Putamen (tissue), 1 donor: Measurements from ENCODE around the gene PHACTR1.

Experiments used
- DNase-seq: peaks from one replicate; pipeline ENCODE4 v3.0.0-alpha.2; 2016; ENCODE audit warnings: low spot score

The PHACTR1 gene

GRCh38 chr6:13267142-13267651 is 550.6 kb downstream of the PHACTR1 start:
- no peak for DNase-seq

- no peak for DNase-seq
Measured at GRCh38 chr6:13268913-13269518, 552.4 kb downstream of the PHACTR1 start.

- no peak for DNase-seq
Measured at GRCh38 chr6:13272131-13273046, 555.8 kb downstream of the PHACTR1 start.

GRCh38 chr6:13273202-13273930 is 556.8 kb downstream of the PHACTR1 start:
- peak; percentile 56 for DNase-seq

GRCh38 chr6:13273931-13274706 is 557.6 kb downstream of the PHACTR1 start:
- DNase-seq = peak; percentile 41

- DNase-seq = no peak
Measured at GRCh38 chr6:13274707-13275434, 558.3 kb downstream of the PHACTR1 start.

- no peak for DNase-seq
Measured at GRCh38 chr6:13275435-13275989, 558.9 kb downstream of the PHACTR1 start.

- DNase-seq = no peak
Measured at GRCh38 chr6:13277231-13277630, 560.7 kb downstream of the PHACTR1 start.

- no peak for DNase-seq
Measured at GRCh38 chr6:13278164-13278563, 561.6 kb downstream of the PHACTR1 start.

- DNase-seq = no peak
Measured at GRCh38 chr6:13278991-13279390, 562.4 kb downstream of the PHACTR1 start.

GRCh38 chr6:13280254-13280653 is 563.7 kb downstream of the PHACTR1 start:
- DNase-seq = no peak

GRCh38 chr6:13281686-13282085 is 565.1 kb downstream of the PHACTR1 start:
- DNase-seq = no peak

- no peak for DNase-seq
Measured at GRCh38 chr6:13282393-13283069, 566.0 kb downstream of the PHACTR1 start.

- DNase-seq = no peak
Measured at GRCh38 chr6:13283331-13283730, 566.8 kb downstream of the PHACTR1 start.

- DNase-seq = no peak
Measured at GRCh38 chr6:13284646-13285045, 568.1 kb downstream of the PHACTR1 start.

GRCh38 chr6:13285705-13286104 is 569.1 kb downstream of the PHACTR1 start:
- DNase-seq = no peak

GRCh38 chr6:13286181-13286580 is 569.6 kb downstream of the PHACTR1 start:
- no peak for DNase-seq

GRCh38 chr6:13287104-13287503 is 570.5 kb downstream of the PHACTR1 start:
- DNase-seq = no peak

GRCh38 chr6:13288481-13288880 is 571.9 kb downstream of the PHACTR1 start:
- no peak for DNase-seq

- DNase-seq = no peak
Measured at GRCh38 chr6:13288969-13289391, 572.4 kb downstream of the PHACTR1 start.
